MCF 10A (cell line): ENCODE data around the gene CTSE. TPM values are rescaled to one million over a fixed set of nuclear protein-coding genes. Genes with fewer than 3 reads are reported as not detected.

Experiments used
- BruUV-seq: library from RNA; stranded (reverse); fragments of 400-500 nt; replicated peaks from 2 replicates; lab custom pipeline; 2021; lab: Mats Ljungman, UMichigan
- CTCF ChIA-PET: fragments of 300-600 bp; sonication (Branson Sonifier 250); formaldehyde crosslinking; extraction: SDS; loops from one replicate; lab custom pipeline; 2021; ENCODE audit warnings: antibody characterized with exemption, inconsistent platforms; lab: Yijun Ruan, JAX
- POLR2A ChIA-PET: fragments of 300-600, 350-650 bp; sonication (Branson Sonifier 250); formaldehyde crosslinking; extraction: SDS; loops from one replicate; lab custom pipeline; 2020; ENCODE audit warnings: antibody characterized with exemption, inconsistent platforms; lab: Yijun Ruan, JAX
- DNase-seq: peaks from one replicate; pipeline ENCODE4 v3.0.0-alpha.2; 2018; ENCODE audit not compliant: unreplicated experiment
- H3K27ac Mint-ChIP-seq: one replicate; pipeline ENCODE4 v1.8.0; 2022; ENCODE audit warnings: mild to moderate bottlenecking, low read depth, mixed read lengths; ENCODE audit not compliant: unreplicated experiment
- H3K27me3 Mint-ChIP-seq: one replicate; pipeline ENCODE4 v1.8.0; 2022; ENCODE audit warnings: mixed read lengths; ENCODE audit not compliant: insufficient read depth, unreplicated experiment
- H3K36me3 Mint-ChIP-seq: one replicate; pipeline ENCODE4 v1.8.0; 2022; ENCODE audit warnings: mild to moderate bottlenecking, moderate library complexity, mixed read lengths; ENCODE audit not compliant: insufficient read depth, unreplicated experiment
- H3K4me1 Mint-ChIP-seq: one replicate; pipeline ENCODE4 v1.8.0; 2022; ENCODE audit warnings: mixed read lengths; ENCODE audit not compliant: insufficient read depth, unreplicated experiment
- H3K4me3 Mint-ChIP-seq: one replicate; pipeline ENCODE4 v1.8.0; 2022; ENCODE audit warnings: mild to moderate bottlenecking, moderate library complexity, mixed read lengths; ENCODE audit not compliant: unreplicated experiment
- H3K9me3 Mint-ChIP-seq: one replicate; pipeline ENCODE4 v1.8.0; 2022; ENCODE audit warnings: mixed read lengths; ENCODE audit not compliant: unreplicated experiment
- CTCF ChIP-seq: fragments of 200-600 bp; IDR thresholded peaks from one replicate; pipeline ENCODE4 v1.8.0; 2022; ENCODE audit warnings: antibody characterized with exemption, mild to moderate bottlenecking; ENCODE audit not compliant: unreplicated experiment
- intact Hi-C: fragments of 100-400 bp; cut with micrococcal nuclease; formaldehyde crosslinking; loops from 2 replicates; pipeline ENCODE4 v1.14.1; 2022
- total RNA-seq: library from RNA; stranded (reverse); gene quantifications from 2 replicates; pipeline ENCODE4 v1.2.3, GENCODE V29; 2022

Gene CTSE
- total RNA-seq, 1 experiment from 2014 or later = 0.79 TPM

- BruUV-seq = no TSS peak
- H3K36me3 Mint-ChIP-seq = no peaks in the 10 kb centered on the region
- TF ChIP-seq CTCF = no peak
- H3K4me1 Mint-ChIP-seq = peaks cover 37% of the 10 kb centered on the region
- H3K4me3 Mint-ChIP-seq = peak overlapping the region; percentile 9
- peaks cover under 1% of the 10 kb centered on the region for H3K9me3 Mint-ChIP-seq
- H3K27me3 Mint-ChIP-seq = no peaks in the 10 kb centered on the region
- CTCF ChIA-PET = interaction anchor here (0.7 to 2.9 kb wide), 10 partner anchors 10 to 105 kb away, joined by 3 to 31 read pairs (median 8); no protein-coding TSS in a partner anchor
- POLR2A ChIA-PET = interaction anchor here (0.6 to 1.8 kb wide), 18 partner anchors 7 to 706 kb away, joined by 3 to 52 read pairs (median 6); partner anchors contain the start of gene CTSE
- peak overlapping the region; percentile 1 for H3K27ac Mint-ChIP-seq
- intact Hi-C loops = no loop called here
- DNase-seq = no peak
Measured at GRCh38 chr1:206003854-206004800, 19.6 kb downstream of the CTSE start.

- Mint-ChIP-seq H3K27me3 (no peaks in the 10 kb centered on the region), H3K27ac (peak within 1 kb of the TSS; percentile 75), H3K9me3 (peaks cover 6% of the 10 kb centered on the region), H3K4me3 (peak within 1 kb of the TSS; percentile 69), H3K36me3 (no peaks in the 10 kb centered on the region), H3K4me1 (peaks cover 37% of the 10 kb centered on the region)
- peak; percentile 91 for DNase-seq
- ChIA-PET CTCF (interaction anchor here (0.7 to 1.8 kb wide), 13 partner anchors 9 to 112 kb away, joined by 3 to 31 read pairs (median 6); no protein-coding TSS in a partner anchor), POLR2A (interaction anchor here (0.6 to 1.8 kb wide), 23 partner anchors 8 to 707 kb away, joined by 3 to 52 read pairs (median 4); partner anchors contain the start of gene CTSE)
- intact Hi-C loops = no loop called here
- no peak for TF ChIP-seq CTCF
- BruUV-seq = TSS peak; percentile 34
Measured at GRCh38 chr1:206002871-206003801, 20.6 kb downstream of the CTSE start, which contains the start of gene RAB7B. Gene RAB7B, minus strand, starts transcription at chr1:206003395. Its CDS starts 9,260 bp downstream, at chr1:205994135.

- CTCF ChIA-PET = interaction anchor here (0.6 to 8.4 kb wide), 12 partner anchors 9 to 174 kb away, joined by 3 to 65 read pairs (median 8); no protein-coding TSS in a partner anchor
- BruUV-seq = no TSS peak
- no peak for TF ChIP-seq CTCF
- intact Hi-C loops = no loop called here
- H3K27ac Mint-ChIP-seq = peak overlapping the region; percentile 75
- peak overlapping the region; percentile 69 for H3K4me3 Mint-ChIP-seq
- H3K27me3 Mint-ChIP-seq = no peaks in the 10 kb centered on the region
- peaks cover 37% of the 10 kb centered on the region for H3K4me1 Mint-ChIP-seq
- DNase-seq = peak; percentile 95
- peaks cover 6% of the 10 kb centered on the region for H3K9me3 Mint-ChIP-seq
- POLR2A ChIA-PET = interaction anchor here (1.1 to 5.0 kb wide), 17 partner anchors 8 to 254 kb away, joined by 3 to 89 read pairs (median 11); no protein-coding TSS in a partner anchor
- no peaks in the 10 kb centered on the region for H3K36me3 Mint-ChIP-seq
Measured at GRCh38 chr1:206002160-206002559, 21.5 kb downstream of the CTSE start.
